Activated B cell treated with CpG ODN at 0.5 μM for 24 hours (primary cell): ENCODE results near the gene TCL1A. TPM values are rescaled to one million over a fixed set of nuclear protein-coding genes. Genes with fewer than 3 reads are reported as not detected.
A peak's percentile ranks its signal among the peaks of the same experiment; 100 is the strongest.
"Not testable (repeated sequence)": the region's sequence is repeated elsewhere in the genome, so short reads cannot be mapped to it uniquely, and the experiment has no call there.

ENCODE experiments used
- ATAC-seq: fragments of 200-7000 bp; cut with Tn5 transposase; one replicate; pipeline ENCODE4 v1.10.0; 2021; ENCODE audit warnings: low read depth, mild to moderate bottlenecking, moderate library complexity
- CTCF ChIA-PET: fragments of 350-600 bp; sonication (Branson Sonifier 250); formaldehyde crosslinking; loops from one replicate; lab custom pipeline; 2021; ENCODE audit warnings: antibody characterized with exemption; lab: Charles Lee
- POLR2A ChIA-PET: fragments of 350-600 bp; sonication (Branson Sonifier 250); formaldehyde crosslinking; loops from one replicate; lab custom pipeline; 2021; ENCODE audit warnings: antibody characterized with exemption; lab: Charles Lee
- DNase-seq: peaks from one replicate; pipeline ENCODE4 v3.0.0; 2022
- H3K27ac Mint-ChIP-seq: one replicate; pipeline ENCODE4 v1.8.0; 2020; ENCODE audit warnings: mixed read lengths
- H3K27me3 Mint-ChIP-seq: one replicate; pipeline ENCODE4 v1.8.0; 2021; ENCODE audit warnings: mixed read lengths
- H3K36me3 Mint-ChIP-seq: one replicate; pipeline ENCODE4 v1.8.0; 2021; ENCODE audit warnings: low read depth, mixed read lengths
- H3K4me1 Mint-ChIP-seq: one replicate; pipeline ENCODE4 v1.8.0; 2021; ENCODE audit warnings: mixed read lengths
- H3K4me3 Mint-ChIP-seq: one replicate; pipeline ENCODE4 v1.8.0; 2020; ENCODE audit warnings: mild to moderate bottlenecking, mixed read lengths
- H3K9me3 Mint-ChIP-seq: one replicate; pipeline ENCODE4 v1.8.0; 2020; ENCODE audit warnings: mixed read lengths
- CTCF ChIP-seq: fragments of 200-600 bp; IDR thresholded peaks from one replicate; pipeline ENCODE4 v1.8.0; 2022; ENCODE audit warnings: antibody characterized with exemption, mild to moderate bottlenecking
- intact Hi-C: fragments of 100-400 bp; cut with micrococcal nuclease; formaldehyde crosslinking; loops from one replicate; pipeline ENCODE4 v1.15.1; 2024
- total RNA-seq: library from RNA; stranded (reverse); gene quantifications from 2 replicates; pipeline ENCODE4 v1.2.3, GENCODE V29; 2022

The TCL1A gene
- total RNA-seq, 1 donor from 2014 or later, result 234 TPM

DNA sequence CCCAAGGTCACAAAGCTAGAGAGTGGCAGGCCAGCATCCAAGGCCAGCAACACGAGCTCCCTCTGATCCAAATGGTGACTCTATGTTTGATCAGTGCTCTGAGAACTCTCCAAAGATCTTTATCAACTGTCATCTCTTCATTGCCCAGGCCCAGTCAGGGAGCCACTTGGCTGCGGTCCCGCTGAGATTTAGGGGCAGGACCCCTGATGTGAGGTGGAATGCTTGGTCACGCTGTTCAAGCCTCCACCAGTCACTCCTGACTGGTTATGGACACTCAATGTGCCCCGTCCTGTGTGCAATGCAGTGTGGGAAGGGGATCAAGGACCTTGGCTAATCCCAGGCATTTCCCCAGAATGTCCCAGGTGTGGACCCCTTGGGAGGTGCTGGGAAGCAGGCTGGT lies 47.5 kb downstream of the TCL1A start:
- no peak for TF ChIP-seq CTCF
- peak overlapping the region; percentile 21 for H3K4me3 Mint-ChIP-seq
- CTCF ChIA-PET, result interaction anchor here (1.1 to 5.3 kb wide), 3 partner anchors 13 to 108 kb away, joined by 3 to 26 read pairs (median 4); no protein-coding TSS in a partner anchor
- peaks cover 9% of the 10 kb centered on the region for H3K36me3 Mint-ChIP-seq
- H3K4me1 Mint-ChIP-seq, result peaks cover 94% of the 10 kb centered on the region
- no peaks in the 10 kb centered on the region for H3K9me3 Mint-ChIP-seq
- H3K27ac Mint-ChIP-seq, result peak overlapping the region; percentile 90
- intact Hi-C loops, result no loop called here
- ATAC-seq, result no peak
- H3K27me3 Mint-ChIP-seq, result peaks cover 40% of the 10 kb centered on the region
- POLR2A ChIA-PET, result interaction anchor here (0.6 to 7.2 kb wide), 8 partner anchors 13 to 158 kb away, joined by 3 to 68 read pairs (median 6); no protein-coding TSS in a partner anchor
- no peak for DNase-seq

GRCh38 chr14:95665530-95665929 lies 48.4 kb downstream of the TCL1A start:
- not testable (repeated sequence) for ATAC-seq, H3K36me3 Mint-ChIP-seq, DNase-seq, H3K9me3 Mint-ChIP-seq
- H3K4me1 Mint-ChIP-seq, result peaks cover 93% of the 10 kb centered on the region
- peak overlapping the region; percentile 90 for H3K27ac Mint-ChIP-seq
- peaks cover 34% of the 10 kb centered on the region for H3K27me3 Mint-ChIP-seq
- intact Hi-C loops, result loop anchor here (2.0 kb wide), 2 partner anchors 15 to 41 kb away; no protein-coding TSS in a partner anchor
- peak overlapping the region; percentile 16 for H3K4me3 Mint-ChIP-seq
- CTCF ChIA-PET, result interaction anchor here (0.8 to 5.3 kb wide), 5 partner anchors 46 to 109 kb away, joined by 3 to 26 read pairs (median 4); no protein-coding TSS in a partner anchor
- POLR2A ChIA-PET, result interaction anchor here (0.7 to 7.2 kb wide), 9 partner anchors 14 to 109 kb away, joined by 3 to 68 read pairs (median 7); no protein-coding TSS in a partner anchor

GRCh38 chr14:95664546-95664945 lies 49.4 kb downstream of the TCL1A start:
- H3K36me3 Mint-ChIP-seq, result no peaks in the 10 kb centered on the region
- ChIA-PET CTCF (interaction anchor here (0.9 to 5.3 kb wide), 3 partner anchors 33 to 110 kb away, joined by 3 to 26 read pairs (median 4); no protein-coding TSS in a partner anchor), POLR2A (interaction anchor here (0.6 to 7.2 kb wide), 8 partner anchors 13 to 148 kb away, joined by 3 to 68 read pairs (median 4); partner anchors contain the start of gene SYNE3)
- DNase-seq, result peak; percentile 25
- H3K4me3 Mint-ChIP-seq, result peak overlapping the region; percentile 54
- H3K4me1 Mint-ChIP-seq, result peaks cover 92% of the 10 kb centered on the region
- intact Hi-C loops, result loop anchor here (1.0 to 5.0 kb wide), 6 partner anchors 16 to 87 kb away; no protein-coding TSS in a partner anchor
- peak overlapping the region; percentile 90 for H3K27ac Mint-ChIP-seq
- no peak for TF ChIP-seq CTCF
- no peaks in the 10 kb centered on the region for H3K9me3 Mint-ChIP-seq
- peak; percentile 48 for ATAC-seq
- peaks cover 29% of the 10 kb centered on the region for H3K27me3 Mint-ChIP-seq

DNA sequence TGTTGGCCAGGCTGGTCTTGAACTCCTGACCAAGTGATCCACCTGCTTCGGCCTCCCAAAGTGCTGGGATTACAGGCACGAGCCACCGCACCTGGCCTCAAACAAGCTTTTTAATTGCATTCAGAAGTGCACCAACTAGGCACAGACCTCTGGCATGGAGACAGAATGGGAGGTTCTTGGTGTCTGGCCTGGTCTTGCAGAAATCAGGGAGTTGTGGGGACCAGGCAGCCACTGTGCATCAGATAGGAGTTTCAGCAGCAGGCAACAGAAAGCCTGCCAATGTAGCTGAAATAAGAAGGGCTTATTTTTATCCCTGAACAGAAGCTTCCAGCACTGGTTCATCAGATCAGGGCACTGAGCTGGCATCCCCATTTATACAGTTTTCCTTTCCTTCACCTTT lies 49.9 kb downstream of the TCL1A start:
- ATAC-seq (no peak), DNase-seq (no peak)
- Mint-ChIP-seq H3K9me3 (no peaks in the 10 kb centered on the region), H3K27me3 (peaks cover 28% of the 10 kb centered on the region), H3K27ac (peak overlapping the region; percentile 90), H3K4me1 (peaks cover 92% of the 10 kb centered on the region), H3K4me3 (peak overlapping the region; percentile 54), H3K36me3 (no peaks in the 10 kb centered on the region)
- ChIA-PET POLR2A (interaction anchor here (1.2 to 7.2 kb wide), 4 partner anchors 16 to 51 kb away, joined by 3 to 68 read pairs (median 10); no protein-coding TSS in a partner anchor), CTCF (interaction anchor here (0.9 to 5.3 kb wide), 3 partner anchors 34 to 110 kb away, joined by 3 to 26 read pairs (median 4); no protein-coding TSS in a partner anchor)
- intact Hi-C loops, result loop anchor here (1.0 to 5.0 kb wide), 6 partner anchors 17 to 87 kb away; no protein-coding TSS in a partner anchor
- TF ChIP-seq CTCF, result no peak

- H3K36me3 Mint-ChIP-seq, result no peaks in the 10 kb centered on the region
- peak overlapping the region; percentile 45 for H3K4me3 Mint-ChIP-seq
- H3K4me1 Mint-ChIP-seq, result peaks cover 91% of the 10 kb centered on the region
- TF ChIP-seq CTCF, result no peak
- ChIA-PET POLR2A (interaction anchor here (0.6 to 7.2 kb wide), 5 partner anchors 34 to 107 kb away, joined by 3 to 68 read pairs (median 5); partner anchors contain the start of gene TCL1A), CTCF (interaction anchor here (2.0 to 5.3 kb wide), 2 partner anchors 20 to 111 kb away, joined by 4 to 26 read pairs; no protein-coding TSS in a partner anchor)
- intact Hi-C loops, result loop anchor here (5.0 kb wide), 3 partner anchors 34 to 86 kb away; no protein-coding TSS in a partner anchor
- peak overlapping the region; percentile 90 for H3K27ac Mint-ChIP-seq
- peaks cover 34% of the 10 kb centered on the region for H3K27me3 Mint-ChIP-seq
- DNase-seq (no peak), ATAC-seq (no peak)
- no peaks in the 10 kb centered on the region for H3K9me3 Mint-ChIP-seq
Observed at GRCh38 chr14:95663226-95663797, 50.6 kb downstream of the TCL1A start.
